GM13977 (cell line): ENCODE measurements around the gene ZBTB4.

Experiments used
- DNase-seq: peaks from one replicate; pipeline ENCODE4 v3.0.0; 2012; ENCODE audit warnings: low spot score
- CTCF ChIP-seq: IDR thresholded peaks from 2 replicates; pipeline ENCODE4 v1.5.1; 2012; ENCODE audit warnings: mild to moderate bottlenecking, control low read depth; ENCODE audit not compliant: insufficient read depth; ENCODE audit errors: extremely low read depth, missing control alignments
- in situ Hi-C: fragments of 300-500 bp; cut with MboI; formaldehyde crosslinking; loops from one replicate; pipeline ENCODE4 v1.12.0; 2022; ENCODE audit warnings: low sequenced_read_pairs, low pct_unique_long_range_greater_than_20kb, mixed read lengths, inconsistent platforms; ENCODE audit not compliant: unreplicated experiment

The ZBTB4 gene

GRCh38 chr17:7459961-7460545 is 19.4 kb downstream of the ZBTB4 start:
- in situ Hi-C loops, result no loop called here
- no peak for DNase-seq
- TF ChIP-seq CTCF, result no peak

GRCh38 chr17:7448461-7448860 is 31.0 kb downstream of the ZBTB4 start:
- no peak for TF ChIP-seq CTCF
- in situ Hi-C loops, result no loop called here
- no peak for DNase-seq

DNA sequence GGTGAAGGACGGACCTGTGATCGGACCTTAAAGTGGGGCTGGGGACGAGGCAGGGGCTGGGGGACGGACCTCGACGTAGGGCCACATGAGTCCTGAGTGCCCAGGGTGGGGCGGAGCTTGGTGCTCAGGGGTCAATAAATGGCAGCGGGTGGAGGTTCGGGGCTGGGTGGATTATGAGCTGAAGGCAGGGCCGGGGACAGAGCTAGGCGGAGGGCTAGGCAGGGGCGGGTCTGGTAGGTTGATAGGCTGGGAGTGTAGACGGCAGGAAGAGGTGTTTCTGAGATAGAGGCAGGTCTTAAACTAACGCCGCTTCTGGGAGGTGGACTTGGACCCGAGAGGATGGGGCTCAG is 33.8 kb downstream of the ZBTB4 start:
- TF ChIP-seq CTCF, result no peak
- in situ Hi-C loops, result no loop called here
- DNase-seq, result peak; percentile 74

DNA sequence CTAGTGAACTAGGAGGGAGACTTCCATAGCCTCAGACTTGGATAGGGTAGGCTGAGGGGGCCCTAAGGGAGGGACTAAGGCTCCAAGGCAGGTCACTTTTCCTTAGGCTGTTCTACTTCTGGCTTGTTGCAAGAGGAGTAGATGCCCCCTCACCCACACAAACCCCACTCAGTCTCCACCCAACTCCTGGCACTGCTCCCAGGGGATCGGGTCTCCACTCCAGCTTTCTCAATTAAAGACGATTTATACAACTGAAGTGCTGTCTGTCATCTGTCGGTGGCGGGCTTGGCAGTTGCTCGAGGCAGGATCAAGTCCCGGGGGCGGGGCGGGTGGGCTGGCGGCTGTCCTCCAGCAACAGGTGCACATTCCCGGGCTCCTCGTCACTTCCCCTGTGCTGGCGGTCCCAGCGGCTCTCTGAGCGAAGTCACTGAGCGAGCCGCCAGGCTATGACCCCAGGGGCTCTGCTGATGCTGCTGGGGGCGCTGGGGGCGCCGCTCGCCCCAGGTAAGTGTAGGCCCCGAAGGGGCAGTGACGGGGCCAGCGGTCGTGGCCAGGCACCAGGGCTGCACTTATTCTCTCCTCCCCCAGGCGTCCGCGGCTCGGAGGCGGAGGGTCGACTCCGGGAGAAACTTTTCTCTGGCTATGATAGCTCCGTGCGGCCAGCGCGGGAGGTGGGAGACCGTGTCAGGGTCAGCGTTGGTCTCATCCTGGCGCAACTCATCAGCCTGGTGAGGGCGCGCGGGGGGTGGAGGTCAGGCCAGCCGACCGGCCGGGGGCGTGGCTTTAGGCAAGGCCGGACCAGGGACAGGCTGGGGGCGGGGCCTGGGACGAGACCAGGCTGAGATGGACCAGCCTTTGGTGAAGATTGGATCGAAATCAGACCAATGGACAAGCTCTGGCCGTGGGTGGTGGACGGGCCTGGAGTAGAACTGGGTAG is 34.5 kb downstream of the ZBTB4 start, which contains the start of gene CHRNB1:
TSS of gene CHRNB1 (plus strand) at position 380 of the 937 bp plus-strand sequence. CDS start at position 447, 67 bp downstream.
- in situ Hi-C loops, result no loop called here
- peak; percentile 67 for DNase-seq
- no peak for TF ChIP-seq CTCF

DNA sequence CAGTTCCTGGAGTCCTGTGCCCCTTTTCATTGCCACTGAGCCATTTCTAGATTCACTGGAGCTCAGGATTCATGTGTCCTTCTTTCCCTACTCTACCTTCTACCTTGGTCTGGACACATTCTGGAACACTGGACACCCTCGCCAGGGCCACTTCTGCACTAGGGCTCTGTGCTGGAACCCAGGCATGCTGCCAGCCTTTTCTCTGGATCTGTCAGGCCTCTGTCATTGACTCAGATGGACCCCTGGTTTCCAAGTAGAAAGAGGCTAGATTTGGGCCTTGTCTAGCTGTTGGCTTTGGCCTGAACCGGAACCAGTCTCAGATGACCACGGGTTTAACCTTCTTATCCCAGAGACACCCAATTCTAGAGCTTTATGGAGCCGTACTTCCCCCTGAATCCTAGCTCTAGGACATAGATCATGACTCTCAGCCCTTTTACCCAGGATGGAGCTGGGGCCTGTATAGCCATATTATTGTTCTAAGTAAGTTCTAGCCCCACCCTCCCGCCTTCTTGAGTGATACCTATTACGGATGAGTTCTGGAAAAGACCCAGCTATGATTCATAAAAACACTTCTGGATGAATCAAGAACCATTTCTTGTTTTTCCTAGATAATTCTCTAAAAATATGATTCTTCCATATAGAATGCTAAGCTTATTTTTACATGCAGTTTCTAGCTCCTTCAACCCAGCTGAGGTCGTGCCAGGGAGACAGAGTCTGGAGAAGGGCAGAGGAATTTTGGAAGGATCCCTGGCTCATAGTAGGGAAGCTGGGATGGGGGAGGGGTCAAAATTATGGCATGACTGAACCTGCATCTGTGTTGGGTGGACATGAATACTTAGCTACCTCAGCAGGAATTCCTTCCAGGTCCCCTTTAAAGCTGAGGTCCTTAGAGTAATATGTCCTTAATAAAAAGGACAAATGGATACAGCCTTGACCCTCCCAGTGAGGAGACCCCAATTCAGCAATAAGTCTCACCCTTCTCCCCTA is 35.6 kb downstream of the ZBTB4 start:
- TF ChIP-seq CTCF, result no peak
- in situ Hi-C loops, result no loop called here
- no peak for DNase-seq

DNA sequence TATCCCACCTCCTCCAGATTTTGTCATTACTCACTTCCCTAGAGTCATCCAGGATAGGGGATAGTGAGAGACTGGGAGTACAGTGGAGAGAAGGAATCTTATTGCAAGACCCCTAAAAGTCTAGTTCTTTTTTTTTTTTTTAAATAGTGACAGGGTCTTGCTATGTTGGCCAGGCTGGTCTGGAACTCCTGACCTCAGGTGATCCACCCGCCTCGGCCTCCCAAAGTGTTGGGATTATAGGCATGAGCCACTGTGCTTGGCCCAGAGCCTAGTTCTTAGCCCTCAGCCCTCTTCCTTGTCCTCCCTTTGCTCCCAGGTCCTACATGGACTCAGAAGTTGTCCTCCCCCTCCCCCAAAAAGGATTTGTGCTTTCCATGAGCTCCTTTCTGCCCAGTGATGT is 37.3 kb downstream of the ZBTB4 start:
- in situ Hi-C loops, result no loop called here
- no peak for TF ChIP-seq CTCF
- no peak for DNase-seq
